ENCODE results near the gene CERS4.
"Not testable (repeated sequence)": the region's sequence is repeated elsewhere in the genome, so short reads cannot be mapped to it uniquely, and the experiment has no call there.

CERS4 gene

GRCh38 chr19:8262431-8262830 is 53.3 kb downstream of the CERS4 start:
- no peak overlapping the region for H3K4me3 ChIP-seq (ENCODE audit: low read depth, low read length)
- TF ChIP-seq MYC (IDR thresholded peaks at IDR 0.05; ENCODE audit: low read depth, low read length) (no peak), POLR2A (IDR thresholded peaks at IDR 0.05; ENCODE audit: extremely low read depth, insufficient read length) (no peak)
- TF ChIP-seq, protein P1, sequence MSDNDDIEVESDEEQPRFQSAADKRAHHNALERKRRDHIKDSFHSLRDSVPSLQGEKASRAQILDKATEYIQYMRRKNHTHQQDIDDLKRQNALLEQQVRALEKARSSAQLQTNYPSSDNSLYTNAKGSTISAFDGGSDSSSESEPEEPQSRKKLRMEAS (IDR thresholded peaks at IDR 0.05; ENCODE audit: low read depth, low read length): no peak
- TF ChIP-seq, protein P2, sequence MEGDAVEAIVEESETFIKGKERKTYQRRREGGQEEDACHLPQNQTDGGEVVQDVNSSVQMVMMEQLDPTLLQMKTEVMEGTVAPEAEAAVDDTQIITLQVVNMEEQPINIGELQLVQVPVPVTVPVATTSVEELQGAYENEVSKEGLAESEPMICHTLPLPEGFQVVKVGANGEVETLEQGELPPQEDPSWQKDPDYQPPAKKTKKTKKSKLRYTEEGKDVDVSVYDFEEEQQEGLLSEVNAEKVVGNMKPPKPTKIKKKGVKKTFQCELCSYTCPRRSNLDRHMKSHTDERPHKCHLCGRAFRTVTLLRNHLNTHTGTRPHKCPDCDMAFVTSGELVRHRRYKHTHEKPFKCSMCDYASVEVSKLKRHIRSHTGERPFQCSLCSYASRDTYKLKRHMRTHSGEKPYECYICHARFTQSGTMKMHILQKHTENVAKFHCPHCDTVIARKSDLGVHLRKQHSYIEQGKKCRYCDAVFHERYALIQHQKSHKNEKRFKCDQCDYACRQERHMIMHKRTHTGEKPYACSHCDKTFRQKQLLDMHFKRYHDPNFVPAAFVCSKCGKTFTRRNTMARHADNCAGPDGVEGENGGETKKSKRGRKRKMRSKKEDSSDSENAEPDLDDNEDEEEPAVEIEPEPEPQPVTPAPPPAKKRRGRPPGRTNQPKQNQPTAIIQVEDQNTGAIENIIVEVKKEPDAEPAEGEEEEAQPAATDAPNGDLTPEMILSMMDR (IDR thresholded peaks at IDR 0.05; ENCODE audit: low read depth, low read length): no peak
- DNase-seq (ENCODE audit: low read depth): no peak

- not testable (repeated sequence) for DNase-seq (ENCODE audit: low read depth); H3K4me3 ChIP-seq (ENCODE audit: low read depth, low read length)
Measured at GRCh38 chr19:8264248-8264647, 55.1 kb downstream of the CERS4 start.

- DNase-seq (ENCODE audit: low read depth): peak; percentile 25
- no peak overlapping the region for H3K4me3 ChIP-seq (ENCODE audit: low read depth, low read length)
- no peak for TF ChIP-seq POLR2A (IDR thresholded peaks at IDR 0.05; ENCODE audit: extremely low read depth, insufficient read length)
- TF ChIP-seq, protein P2 (IDR thresholded peaks at IDR 0.05; ENCODE audit: low read depth, low read length): no peak
- TF ChIP-seq MYC (IDR thresholded peaks at IDR 0.05; ENCODE audit: low read depth, low read length): no peak
- TF ChIP-seq, protein P1 (IDR thresholded peaks at IDR 0.05; ENCODE audit: low read depth, low read length): no peak
Measured at GRCh38 chr19:8265872-8266271, 56.7 kb downstream of the CERS4 start.

DNA sequence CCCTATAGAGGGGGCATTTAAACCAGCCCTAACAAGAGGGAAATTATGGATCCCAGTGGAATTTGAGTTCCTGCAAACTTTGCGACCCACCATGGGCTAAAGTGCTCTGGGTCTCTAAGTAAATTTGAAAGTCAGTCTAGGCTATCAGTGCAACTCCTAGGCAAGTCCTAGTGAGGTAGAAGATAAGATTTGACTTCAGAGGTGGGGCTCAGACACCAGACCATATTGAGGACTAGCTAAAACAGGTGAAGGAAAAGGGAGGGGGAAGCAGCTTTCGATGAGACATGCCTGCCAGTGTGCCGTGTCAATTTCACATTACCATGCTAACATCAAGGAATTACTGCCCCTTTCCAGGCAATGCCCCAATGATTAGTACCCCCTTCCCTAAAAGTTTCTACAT is 60.6 kb downstream of the CERS4 start:
- no peak for DNase-seq (ENCODE audit: low read depth)
- TF ChIP-seq, protein P2 (IDR thresholded peaks at IDR 0.05; ENCODE audit: low read depth, low read length): no peak
- TF ChIP-seq POLR2A (IDR thresholded peaks at IDR 0.05; ENCODE audit: extremely low read depth, insufficient read length) (no peak), MYC (IDR thresholded peaks at IDR 0.05; ENCODE audit: low read depth, low read length) (no peak)
- TF ChIP-seq, protein P1 (IDR thresholded peaks at IDR 0.05; ENCODE audit: low read depth, low read length): no peak
- no peak overlapping the region for H3K4me3 ChIP-seq (ENCODE audit: low read depth, low read length)

GRCh38 chr19:8276508-8276907 is 67.3 kb downstream of the CERS4 start:
- not testable (repeated sequence) for DNase-seq (ENCODE audit: low read depth); H3K4me3 ChIP-seq (ENCODE audit: low read depth, low read length)

DNA sequence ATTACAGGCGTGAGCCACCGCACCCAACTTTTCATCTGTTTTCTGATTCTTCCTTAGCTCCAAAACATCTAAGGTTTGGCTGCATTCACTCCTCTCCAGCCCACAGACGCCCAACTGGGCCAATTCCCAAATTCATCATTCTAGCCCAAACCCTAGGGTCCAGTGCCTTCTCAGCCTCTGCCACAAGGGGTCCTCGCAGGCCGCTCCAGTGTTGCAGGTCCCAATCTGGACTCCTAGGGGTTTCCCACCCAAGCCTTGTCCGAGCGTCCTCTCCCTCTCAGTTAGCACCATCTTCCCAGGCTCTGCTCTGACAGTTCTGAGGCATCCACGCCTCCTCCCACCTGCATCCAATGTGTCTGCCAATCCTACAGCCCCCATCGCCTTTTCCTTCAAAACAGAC is 82.2 kb downstream of the CERS4 start:
- not testable (repeated sequence) for H3K4me3 ChIP-seq (ENCODE audit: low read depth, low read length); DNase-seq (ENCODE audit: low read depth)

GRCh38 chr19:8302357-8302691 is 93.2 kb downstream of the CERS4 start:
- TF ChIP-seq, protein P2 (IDR thresholded peaks at IDR 0.05; ENCODE audit: low read depth, low read length): no peak
- TF ChIP-seq MYC (IDR thresholded peaks at IDR 0.05; ENCODE audit: low read depth, low read length): no peak
- TF ChIP-seq, protein P1 (IDR thresholded peaks at IDR 0.05; ENCODE audit: low read depth, low read length): no peak
- TF ChIP-seq POLR2A (IDR thresholded peaks at IDR 0.05; ENCODE audit: extremely low read depth, insufficient read length): no peak
- DNase-seq (ENCODE audit: low read depth): peak; percentile 25
- H3K4me3 ChIP-seq (ENCODE audit: low read depth, low read length): no peak overlapping the region

- DNase-seq (ENCODE audit: low read depth): peak; percentile 27
- TF ChIP-seq, protein P1 (IDR thresholded peaks at IDR 0.05; ENCODE audit: low read depth, low read length): no peak
- TF ChIP-seq POLR2A (IDR thresholded peaks at IDR 0.05; ENCODE audit: extremely low read depth, insufficient read length) (no peak), MYC (IDR thresholded peaks at IDR 0.05; ENCODE audit: low read depth, low read length) (no peak)
- TF ChIP-seq, protein P2 (IDR thresholded peaks at IDR 0.05; ENCODE audit: low read depth, low read length): no peak
Measured at GRCh38 chr19:8302734-8303133, 93.6 kb downstream of the CERS4 start.

More at GRCh38 chr19:8302734-8303133, 93.6 kb downstream of the CERS4 start:
- no peak overlapping the region for H3K4me3 ChIP-seq (ENCODE audit: low read depth, low read length)

Measured in NB4 (cell line).